ENCODE results near the gene PDE6A. TPM values are rescaled to one million over a fixed set of nuclear protein-coding genes. Genes with fewer than 3 reads are reported as not detected.

The PDE6A gene
- total RNA-seq, 1 donor from 2014 or later, result not detected

DNA sequence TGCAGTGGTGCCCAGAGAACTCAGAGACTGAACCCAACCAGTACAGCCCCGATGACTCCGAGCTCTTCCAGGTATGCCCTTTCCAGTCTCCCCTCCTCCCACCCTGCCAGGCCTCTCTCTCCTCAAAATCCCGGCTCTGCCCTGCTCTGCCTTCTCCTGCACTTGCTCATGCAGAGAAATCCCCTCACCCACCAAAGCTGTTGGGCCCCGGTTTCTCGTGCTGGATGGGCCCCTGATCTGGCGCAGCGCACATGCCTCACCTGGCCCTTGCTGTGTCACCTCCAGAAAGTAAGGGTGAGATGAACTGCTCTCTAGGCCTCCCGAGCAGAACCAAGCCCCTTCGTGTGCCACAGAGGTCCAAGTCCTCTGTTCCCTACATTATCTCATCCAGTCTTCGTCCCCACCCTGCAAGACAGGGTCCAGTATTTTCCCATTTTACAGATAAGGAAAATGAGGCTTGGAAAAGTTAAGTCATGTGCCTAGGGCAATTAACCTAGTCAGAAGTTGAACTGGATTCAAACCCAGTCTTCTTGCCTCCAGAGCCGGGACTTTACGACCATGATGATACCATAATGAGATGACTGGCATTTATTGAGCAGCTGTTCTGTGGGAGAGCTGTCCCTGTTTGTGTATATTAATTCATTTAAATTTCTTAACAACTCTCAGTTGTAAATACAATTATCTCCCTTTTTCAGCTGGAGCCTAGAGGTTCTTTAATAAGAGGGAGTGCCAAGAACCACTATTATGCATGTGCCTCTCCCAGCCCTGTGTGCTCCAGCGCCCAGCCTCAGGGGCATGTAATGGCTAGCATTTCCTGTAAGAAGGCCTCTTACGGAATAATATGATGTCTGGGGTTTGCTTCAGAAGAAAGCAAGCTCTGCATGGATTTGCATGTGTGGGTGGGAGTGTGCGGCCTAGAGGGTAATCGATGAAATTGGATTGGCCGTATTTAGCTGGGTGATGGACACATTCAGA lies 123.8 kb downstream of the PDE6A start:
- H3K27me3 Mint-ChIP-seq, result no peaks in the 10 kb centered on the region
- H3K27ac Mint-ChIP-seq, result no peak overlapping the region
- H3K4me3 Mint-ChIP-seq, result no peak overlapping the region
- H3K4me1 Mint-ChIP-seq, result no peaks in the 10 kb centered on the region
- TF ChIP-seq, protein P1, sequence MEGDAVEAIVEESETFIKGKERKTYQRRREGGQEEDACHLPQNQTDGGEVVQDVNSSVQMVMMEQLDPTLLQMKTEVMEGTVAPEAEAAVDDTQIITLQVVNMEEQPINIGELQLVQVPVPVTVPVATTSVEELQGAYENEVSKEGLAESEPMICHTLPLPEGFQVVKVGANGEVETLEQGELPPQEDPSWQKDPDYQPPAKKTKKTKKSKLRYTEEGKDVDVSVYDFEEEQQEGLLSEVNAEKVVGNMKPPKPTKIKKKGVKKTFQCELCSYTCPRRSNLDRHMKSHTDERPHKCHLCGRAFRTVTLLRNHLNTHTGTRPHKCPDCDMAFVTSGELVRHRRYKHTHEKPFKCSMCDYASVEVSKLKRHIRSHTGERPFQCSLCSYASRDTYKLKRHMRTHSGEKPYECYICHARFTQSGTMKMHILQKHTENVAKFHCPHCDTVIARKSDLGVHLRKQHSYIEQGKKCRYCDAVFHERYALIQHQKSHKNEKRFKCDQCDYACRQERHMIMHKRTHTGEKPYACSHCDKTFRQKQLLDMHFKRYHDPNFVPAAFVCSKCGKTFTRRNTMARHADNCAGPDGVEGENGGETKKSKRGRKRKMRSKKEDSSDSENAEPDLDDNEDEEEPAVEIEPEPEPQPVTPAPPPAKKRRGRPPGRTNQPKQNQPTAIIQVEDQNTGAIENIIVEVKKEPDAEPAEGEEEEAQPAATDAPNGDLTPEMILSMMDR (IDR thresholded peaks at IDR 0.05), result no peak
- intact Hi-C loops (cut with micrococcal nuclease), result no loop called here
- H3K36me3 Mint-ChIP-seq (ENCODE audit: low read depth), result peaks cover 13% of the 10 kb centered on the region
- no peak for DNase-seq
- ATAC-seq (ENCODE audit: low read depth), result no peak
- CTCF ChIA-PET, result interaction anchor here (0.8 to 2.2 kb wide), 6 partner anchors 8 to 184 kb away, joined by 3 to 7 read pairs (median 4); no protein-coding TSS in a partner anchor
- POLR2A ChIA-PET, result no interaction called here
- no peaks in the 10 kb centered on the region for H3K9me3 Mint-ChIP-seq

- Mint-ChIP-seq H3K27ac (no peak overlapping the region), H3K4me1 (no peaks in the 10 kb centered on the region), H3K36me3 (ENCODE audit: low read depth) (peaks cover 10% of the 10 kb centered on the region), H3K9me3 (no peaks in the 10 kb centered on the region), H3K4me3 (no peak overlapping the region), H3K27me3 (no peaks in the 10 kb centered on the region)
- intact Hi-C loops (cut with micrococcal nuclease), result no loop called here
- ATAC-seq (ENCODE audit: low read depth) (no peak), DNase-seq (no peak)
- ChIA-PET POLR2A (no interaction called here), CTCF (interaction anchor here (0.8 to 1.9 kb wide), 5 partner anchors 8 to 183 kb away, joined by 3 to 5 read pairs (median 4); no protein-coding TSS in a partner anchor)
- TF ChIP-seq, protein P1 (IDR thresholded peaks at IDR 0.05), result no peak
Observed at GRCh38 chr5:149820012-149820411, 124.6 kb downstream of the PDE6A start.

DNA sequence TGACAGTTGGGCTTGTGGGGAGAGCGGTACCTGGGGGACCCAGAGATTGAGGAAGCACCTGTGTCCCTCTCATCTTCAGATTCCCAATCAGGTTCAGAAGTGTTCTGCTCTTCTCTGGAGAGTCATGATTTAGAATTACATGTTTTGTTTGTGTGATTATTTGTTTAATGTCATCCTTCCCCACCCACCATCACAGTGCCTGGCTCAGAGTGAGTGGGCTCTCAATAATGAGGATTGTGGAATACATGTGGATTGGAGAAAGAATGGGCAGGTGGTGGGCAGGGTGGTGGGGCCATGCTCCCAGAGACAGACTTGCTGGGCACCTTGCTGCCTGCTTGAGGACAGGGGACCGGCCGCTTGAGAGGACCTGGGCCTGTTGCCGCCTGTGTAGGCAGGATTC lies 126.5 kb downstream of the PDE6A start:
- ChIA-PET POLR2A (no interaction called here), CTCF (interaction anchor here (0.7 to 1.9 kb wide), 2 partner anchors 35 to 151 kb away, joined by 3 to 4 read pairs; no protein-coding TSS in a partner anchor)
- H3K4me1 Mint-ChIP-seq, result no peaks in the 10 kb centered on the region
- ATAC-seq (ENCODE audit: low read depth) (no peak), DNase-seq (no peak)
- intact Hi-C loops (cut with micrococcal nuclease), result no loop called here
- H3K4me3 Mint-ChIP-seq, result no peak overlapping the region
- H3K27ac Mint-ChIP-seq, result no peak overlapping the region
- TF ChIP-seq, protein P1 (IDR thresholded peaks at IDR 0.05), result no peak
- H3K9me3 Mint-ChIP-seq, result no peaks in the 10 kb centered on the region
- H3K36me3 Mint-ChIP-seq (ENCODE audit: low read depth), result peaks cover 10% of the 10 kb centered on the region
- H3K27me3 Mint-ChIP-seq, result no peaks in the 10 kb centered on the region

- no peak for DNase-seq
- TF ChIP-seq, protein P1 (IDR thresholded peaks at IDR 0.05), result no peak
- no peaks in the 10 kb centered on the region for H3K27me3 Mint-ChIP-seq
- no peaks in the 10 kb centered on the region for H3K4me1 Mint-ChIP-seq
- intact Hi-C loops (cut with micrococcal nuclease), result no loop called here
- no peaks in the 10 kb centered on the region for H3K9me3 Mint-ChIP-seq
- H3K36me3 Mint-ChIP-seq (ENCODE audit: low read depth), result peaks cover 10% of the 10 kb centered on the region
- no peak overlapping the region for H3K27ac Mint-ChIP-seq
- H3K4me3 Mint-ChIP-seq, result no peak overlapping the region
- ChIA-PET POLR2A (no interaction called here), CTCF (no interaction called here)
- no peak for ATAC-seq (ENCODE audit: low read depth)
Observed at GRCh38 chr5:149817539-149818060, 127.0 kb downstream of the PDE6A start.

GRCh38 chr5:149816661-149817060 lies 127.9 kb downstream of the PDE6A start:
- TF ChIP-seq, protein P1 (IDR thresholded peaks at IDR 0.05), result no peak
- DNase-seq, result no peak
- intact Hi-C loops (cut with micrococcal nuclease), result no loop called here

More at GRCh38 chr5:149816661-149817060, 127.9 kb downstream of the PDE6A start:
- Mint-ChIP-seq H3K4me1 (no peaks in the 10 kb centered on the region), H3K27ac (no peak overlapping the region), H3K4me3 (no peak overlapping the region), H3K9me3 (no peaks in the 10 kb centered on the region), H3K27me3 (no peaks in the 10 kb centered on the region), H3K36me3 (ENCODE audit: low read depth) (peaks cover 10% of the 10 kb centered on the region)
- ATAC-seq (ENCODE audit: low read depth), result no peak
- POLR2A ChIA-PET, result no interaction called here
- CTCF ChIA-PET, result interaction anchor here (1.1 to 1.5 kb wide), 2 partner anchors 9 to 71 kb away, joined by 3 to 4 read pairs; no protein-coding TSS in a partner anchor
